HG02885 (cell line): ENCODE measurements around the gene QPCTL.
"Not testable (repeated sequence)": the region's sequence is repeated elsewhere in the genome, so short reads cannot be mapped to it uniquely, and the experiment has no call there.

ENCODE experiments used
- ATAC-seq: cut with Tn5 transposase; IDR thresholded peaks from one replicate; pipeline ENCODE4 v1.9.1; 2021; ENCODE audit warnings: mild to moderate bottlenecking; ENCODE audit not compliant: unreplicated experiment, poor library complexity

The QPCTL gene

GRCh38 chr19:45716359-45717130 lies 24.1 kb downstream of the QPCTL start:
- no peak for ATAC-seq

GRCh38 chr19:45717131-45717982 lies 24.9 kb downstream of the QPCTL start:
- ATAC-seq, result peak; percentile 94

DNA sequence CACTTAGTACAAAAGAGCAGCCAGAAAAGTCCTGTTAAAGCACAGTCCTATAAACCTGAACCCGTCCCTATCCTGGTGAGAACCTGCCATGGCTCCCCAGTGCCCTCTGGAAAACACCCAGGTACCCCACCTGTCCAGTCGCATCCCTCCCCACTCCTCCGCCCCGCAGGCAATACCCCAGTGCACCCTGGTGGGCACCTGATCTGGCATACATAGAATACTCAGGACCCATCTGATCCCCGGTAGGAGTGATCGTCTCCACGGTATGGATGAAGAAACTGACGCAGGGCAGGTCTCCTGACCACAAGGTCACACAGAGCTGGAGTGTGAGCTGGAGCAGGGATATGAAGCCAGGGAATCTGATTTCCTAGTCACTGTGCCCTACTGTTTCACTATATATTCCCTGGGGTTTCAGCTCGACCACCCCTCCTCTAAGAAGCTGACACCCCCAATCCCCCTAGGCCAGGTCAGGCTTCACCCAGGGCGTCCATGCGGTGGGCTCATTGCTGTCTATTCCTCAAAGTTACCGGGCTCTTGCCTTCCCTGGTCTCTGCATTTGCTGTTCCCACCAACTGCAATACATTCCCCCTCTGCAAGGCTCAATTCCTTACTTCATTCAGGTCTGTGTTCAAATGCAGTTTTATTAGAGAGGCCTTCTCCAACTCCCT lies 25.7 kb downstream of the QPCTL start:
- no peak for ATAC-seq

GRCh38 chr19:45720065-45720464 lies 27.6 kb downstream of the QPCTL start:
- ATAC-seq, result not testable (repeated sequence)

DNA sequence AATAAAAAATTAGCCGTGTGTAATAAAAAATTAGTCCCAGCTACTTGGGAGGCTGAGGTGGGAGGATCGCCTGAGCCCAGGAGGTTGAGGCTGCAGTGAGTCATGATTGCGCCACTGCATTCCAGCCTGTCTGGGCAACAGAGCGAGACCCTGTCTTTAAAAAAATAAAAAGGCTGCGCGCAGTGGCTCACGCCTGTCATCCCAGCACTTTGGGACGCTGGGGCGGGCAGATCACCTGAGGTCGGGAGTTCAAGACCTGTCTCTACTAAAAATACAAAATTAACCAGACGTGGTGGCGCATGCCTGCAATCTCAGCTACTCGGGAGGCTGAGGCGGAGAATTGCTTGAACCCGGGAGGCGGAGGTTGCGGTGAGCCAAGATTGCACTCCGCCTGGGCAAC lies 36.2 kb downstream of the QPCTL start:
- ATAC-seq, result not testable (repeated sequence)

GRCh38 chr19:45729800-45730290 lies 37.4 kb downstream of the QPCTL start:
- no peak for ATAC-seq

- ATAC-seq, result peak; percentile 94
Observed at GRCh38 chr19:45730368-45731288, 38.2 kb downstream of the QPCTL start, which contains the start of gene FBXO46. FBXO46 (minus strand) TSS chr19:45730896; CDS start chr19:45713495, 17,401 bp downstream.

DNA sequence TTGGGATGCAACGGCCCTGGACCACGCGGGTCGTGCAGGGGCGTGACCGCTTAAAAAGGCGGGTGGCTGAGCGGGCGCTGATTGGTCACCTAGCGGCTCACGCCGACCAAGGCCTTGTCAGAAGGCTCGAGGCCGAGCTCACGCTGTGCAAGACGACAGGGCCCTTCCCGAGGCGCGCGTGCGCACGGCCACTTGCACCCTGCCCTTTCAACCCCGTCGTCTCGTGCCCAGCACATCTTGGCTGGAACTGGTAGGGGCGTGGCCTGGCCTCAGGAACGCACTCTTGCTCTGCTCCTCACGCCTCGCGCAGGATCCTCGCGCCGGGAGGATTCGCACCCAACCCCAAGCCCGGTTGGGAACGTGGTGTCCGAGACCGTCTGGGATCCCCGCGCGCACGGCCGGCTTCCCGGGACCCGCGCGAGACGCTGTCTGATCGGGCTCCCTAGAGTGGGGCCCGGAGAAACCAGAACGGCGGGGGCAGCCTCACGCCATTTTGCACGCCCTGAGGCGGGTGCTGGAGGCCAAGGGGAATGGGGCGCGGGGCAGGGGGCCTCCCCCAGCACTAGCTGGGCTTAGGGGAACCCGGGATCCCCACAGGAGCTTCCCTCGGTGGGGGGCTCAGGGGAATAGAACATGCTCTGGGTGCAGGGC lies 40.8 kb downstream of the QPCTL start, which contains the start of gene MEIOSIN:
Gene MEIOSIN, plus strand, starts transcription at position 280 of the 651 bp plus-strand sequence. CDS start 1,938 bp downstream, outside the sequence.
- ATAC-seq, result no peak

GRCh38 chr19:45739498-45740439 lies 47.3 kb downstream of the QPCTL start:
- ATAC-seq, result no peak

DNA sequence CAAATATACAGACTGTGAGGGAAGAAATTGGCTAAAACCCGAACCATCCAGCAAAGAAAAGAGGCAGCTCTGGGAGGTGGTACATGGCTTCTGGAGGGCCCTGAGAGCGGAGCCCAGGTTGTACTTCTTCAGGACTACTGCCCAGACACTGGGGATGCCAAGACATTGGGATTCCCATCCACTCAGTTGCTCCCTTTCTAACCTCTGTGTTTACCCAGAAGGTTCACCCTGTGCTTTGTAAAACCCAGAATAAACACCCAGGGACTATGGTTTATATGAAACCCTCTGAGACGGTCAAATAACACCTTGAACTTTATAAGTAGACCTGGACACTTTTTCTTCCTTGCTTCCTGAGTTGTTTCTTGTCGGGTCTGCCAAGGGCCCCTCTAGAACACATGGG lies 50.5 kb downstream of the QPCTL start:
- ATAC-seq, result no peak

DNA sequence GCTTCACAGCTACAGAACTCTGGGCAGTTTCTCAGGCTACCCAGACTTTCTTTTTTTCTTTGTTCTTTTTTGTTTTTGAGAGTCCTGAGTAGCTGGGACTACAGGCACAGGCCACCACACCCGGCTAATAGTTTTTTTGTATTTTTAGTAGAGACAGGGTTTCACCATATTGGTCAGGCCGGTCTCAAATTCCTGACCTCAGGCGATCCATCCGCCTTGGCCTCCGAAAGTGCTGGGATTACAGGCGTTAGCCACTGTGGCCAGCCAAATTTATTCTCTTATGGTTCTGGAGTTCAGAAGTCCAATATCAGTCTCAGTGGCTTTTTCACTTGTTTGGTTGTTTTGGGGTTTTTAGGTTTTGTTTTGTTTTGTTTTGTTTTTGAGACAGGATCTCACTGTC lies 53.1 kb downstream of the QPCTL start:
- ATAC-seq, result no peak

GRCh38 chr19:45746866-45747265 lies 54.4 kb downstream of the QPCTL start:
- no peak for ATAC-seq

DNA sequence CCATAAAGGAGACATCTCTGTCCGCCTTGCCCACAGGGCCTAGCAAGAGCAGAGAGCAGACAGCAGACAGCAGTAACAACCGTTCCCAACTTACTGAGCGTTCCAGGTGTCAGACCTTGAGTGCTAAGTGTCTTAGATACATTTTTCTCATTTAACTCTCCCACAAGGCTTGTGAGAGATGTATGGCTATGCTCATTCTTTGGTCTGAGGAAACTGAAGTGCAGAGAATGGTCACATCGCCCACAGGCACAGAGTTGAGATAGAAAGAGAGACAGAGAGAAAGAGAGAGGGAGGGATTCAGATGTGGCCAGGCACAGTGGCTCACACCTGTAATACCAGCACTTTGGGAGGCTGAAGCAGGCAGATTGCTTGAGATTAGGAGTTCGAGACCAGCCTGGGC lies 55.0 kb downstream of the QPCTL start:
- ATAC-seq, result no peak

GRCh38 chr19:45751483-45751882 lies 59.0 kb downstream of the QPCTL start:
- not testable (repeated sequence) for ATAC-seq

- no peak for ATAC-seq
Observed at GRCh38 chr19:45752639-45753038, 60.2 kb downstream of the QPCTL start.

GRCh38 chr19:45753548-45753947 lies 61.1 kb downstream of the QPCTL start:
- ATAC-seq, result no peak
